Activated effector memory CD4-positive, alpha-beta T cell treated with Interleukin-2 at 50 U/mL for 16 hours (primary cell): ENCODE data around the gene GSTM3.
"Not testable (repeated sequence)": the region's sequence is repeated elsewhere in the genome, so short reads cannot be mapped to it uniquely, and the experiment has no call there.

ENCODE experiments used
- DNase-seq: peaks from one replicate; pipeline ENCODE4 v3.0.0-alpha.2; 2020

GSTM3 gene

GRCh38 chr1:109773900-109774485 is 33.2 kb upstream of the GSTM3 start:
- DNase-seq = no peak

- DNase-seq = peak; percentile 53
These were observed 32.5 kb upstream of the GSTM3 start for GRCh38 chr1:109773203-109773899.

GRCh38 chr1:109772658-109773202 is 31.9 kb upstream of the GSTM3 start:
- no peak for DNase-seq

GRCh38 chr1:109771712-109772657 is 31.1 kb upstream of the GSTM3 start:
- DNase-seq = no peak

GRCh38 chr1:109770331-109771095 is 29.7 kb upstream of the GSTM3 start:
- no peak for DNase-seq

- DNase-seq = no peak
These were observed 28.7 kb upstream of the GSTM3 start for GRCh38 chr1:109769330-109770078.

- no peak for DNase-seq
These were observed 28.0 kb upstream of the GSTM3 start for GRCh38 chr1:109768820-109769219.

GRCh38 chr1:109768335-109768650 is 27.5 kb upstream of the GSTM3 start:
- DNase-seq = no peak

GRCh38 chr1:109767637-109768334 is 26.9 kb upstream of the GSTM3 start:
- DNase-seq = no peak

GRCh38 chr1:109766991-109767636 is 26.3 kb upstream of the GSTM3 start:
- not testable (repeated sequence) for DNase-seq

GRCh38 chr1:109765896-109766615 is 25.2 kb upstream of the GSTM3 start:
- DNase-seq = no peak

- DNase-seq = no peak
These were observed 24.6 kb upstream of the GSTM3 start for GRCh38 chr1:109765483-109765815.

GRCh38 chr1:109764561-109765482 is 24.0 kb upstream of the GSTM3 start:
- no peak for DNase-seq

GRCh38 chr1:109763646-109764415 is 23.0 kb upstream of the GSTM3 start, which contains the start of gene EPS8L3:
EPS8L3 (minus strand) TSS chr1:109763923; CDS start chr1:109761749, 2,174 bp downstream.
- DNase-seq = no peak

GRCh38 chr1:109762821-109763645 is 22.2 kb upstream of the GSTM3 start:
- DNase-seq = no peak

- DNase-seq = no peak
These were observed 21.3 kb upstream of the GSTM3 start for GRCh38 chr1:109762039-109762585.
